Muscle layer of duodenum (tissue), 2 donors: ENCODE data around the gene MICAL2.

ENCODE experiments used
- H3K27ac ChIP-seq: one replicate; pipeline ENCODE4 v1.7.0; 2013; ENCODE audit warnings: mild to moderate bottlenecking, low read length
- H3K27me3 ChIP-seq: one replicate; pipeline ENCODE4 v1.7.0; 2013; ENCODE audit warnings: low read depth, mild to moderate bottlenecking, control low read depth, low read length
- H3K36me3 ChIP-seq, 2 donors: one replicate each; pipeline ENCODE4 v1.7.0; 2013; ENCODE audit warnings: low read length in 2 of 2, control low read depth in 1 of 2, mild to moderate bottlenecking in 1 of 2; ENCODE audit not compliant: insufficient read depth in 2 of 2, control insufficient read depth in 1 of 2
- H3K4me1 ChIP-seq, 2 donors: one replicate each; pipeline ENCODE4 v1.7.0; 2013; ENCODE audit warnings: low read length in 2 of 2, mild to moderate bottlenecking in 2 of 2, control low read depth in 1 of 2, moderate library complexity in 1 of 2; ENCODE audit not compliant: insufficient read depth in 2 of 2, control insufficient read depth in 1 of 2
- H3K4me3 ChIP-seq, 2 donors: one replicate each; pipeline ENCODE4 v1.7.0; 2013; ENCODE audit warnings: low read length in 2 of 2, low read depth in 1 of 2, mild to moderate bottlenecking in 1 of 2
- H3K9me3 ChIP-seq, 2 donors: one replicate each; pipeline ENCODE4 v1.7.0; 2013; ENCODE audit warnings: low read length in 2 of 2, control low read depth in 1 of 2, mild to moderate bottlenecking in 1 of 2; ENCODE audit not compliant: control insufficient read depth in 1 of 2
- donor health status: healthy.

Gene MICAL2

DNA sequence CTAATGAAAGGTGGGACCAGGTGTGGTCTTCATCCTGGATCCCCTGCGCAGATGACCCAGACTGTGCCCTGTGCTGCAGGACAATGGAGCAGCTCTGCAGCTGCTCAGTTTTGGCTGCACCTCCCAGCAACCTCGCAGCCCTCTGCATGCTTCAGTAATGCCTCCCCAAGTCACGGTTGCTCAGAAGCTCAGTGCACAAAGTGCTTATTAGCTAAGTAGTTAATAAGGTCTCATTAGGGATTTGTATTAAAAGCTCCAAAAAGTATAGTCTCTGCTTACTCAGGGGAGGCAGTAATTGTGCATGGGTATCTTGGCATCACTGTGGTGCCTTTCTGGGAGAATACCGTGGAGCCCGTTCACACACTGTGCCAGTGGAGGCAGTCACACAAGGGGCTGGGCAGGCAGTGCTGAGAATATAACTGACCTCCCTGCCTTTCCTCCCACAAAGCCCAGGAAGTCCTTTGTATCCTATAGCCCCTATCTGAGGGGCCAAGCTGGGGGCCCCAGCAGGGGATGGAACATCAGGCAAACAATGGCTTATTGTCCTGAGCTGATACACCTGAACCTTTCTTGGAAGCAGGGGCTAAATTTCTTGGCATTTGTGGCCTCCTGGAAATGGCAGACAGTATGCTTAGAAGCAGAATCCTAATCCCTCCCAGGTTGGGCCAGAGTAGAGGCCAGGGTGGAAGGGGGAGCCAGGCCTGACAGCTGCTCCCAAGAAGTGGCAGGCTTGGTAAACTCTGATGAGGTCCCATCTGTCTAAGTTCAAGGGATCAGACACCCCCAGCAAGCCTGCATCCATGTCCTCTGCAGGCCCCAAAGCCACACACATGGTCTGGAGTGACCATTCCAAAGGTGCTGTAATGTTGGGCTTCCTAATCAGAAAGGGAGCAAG, 141.5 kb downstream of the MICAL2 start:
- Histone ChIP-seq H3K9me3 (no peaks in the 10 kb centered on the region), H3K27me3 (no peaks in the 10 kb centered on the region), H3K36me3 (peaks cover 6 to 10% of the 10 kb centered on the region in 2 donors), H3K4me1 (peaks cover 13 to 28% of the 10 kb centered on the region in 2 donors), H3K27ac (no peak overlapping the region), H3K4me3 (no peak overlapping the region)

DNA sequence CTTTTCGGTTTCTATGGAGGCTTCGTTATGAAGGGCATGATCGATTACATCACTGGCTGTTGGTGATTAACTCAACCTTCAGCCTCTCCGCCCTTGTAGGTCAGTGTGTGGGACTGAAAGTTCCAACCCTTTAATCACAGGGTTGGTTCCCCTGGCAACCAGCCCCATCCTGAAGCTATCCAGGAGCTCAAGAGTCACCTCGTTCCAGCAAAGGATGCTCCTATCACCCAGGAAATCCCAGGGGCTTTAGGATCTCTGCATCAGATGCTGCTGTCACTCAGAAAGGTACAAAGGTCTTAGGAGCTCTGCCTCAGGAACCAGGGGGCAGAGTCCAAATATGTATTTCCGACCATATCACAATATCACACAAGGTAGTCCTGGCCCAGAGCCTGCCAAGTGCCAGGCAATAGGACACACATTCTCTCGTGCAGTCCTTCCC, 143.5 kb downstream of the MICAL2 start:
- Histone ChIP-seq H3K27me3 (no peaks in the 10 kb centered on the region), H3K9me3 (no peaks in the 10 kb centered on the region), H3K4me1 (peaks cover 9 to 11% of the 10 kb centered on the region in 2 donors), H3K36me3 (peaks cover 17 to 28% of the 10 kb centered on the region in 2 donors), H3K4me3 (no peak overlapping the region), H3K27ac (no peak overlapping the region)

DNA sequence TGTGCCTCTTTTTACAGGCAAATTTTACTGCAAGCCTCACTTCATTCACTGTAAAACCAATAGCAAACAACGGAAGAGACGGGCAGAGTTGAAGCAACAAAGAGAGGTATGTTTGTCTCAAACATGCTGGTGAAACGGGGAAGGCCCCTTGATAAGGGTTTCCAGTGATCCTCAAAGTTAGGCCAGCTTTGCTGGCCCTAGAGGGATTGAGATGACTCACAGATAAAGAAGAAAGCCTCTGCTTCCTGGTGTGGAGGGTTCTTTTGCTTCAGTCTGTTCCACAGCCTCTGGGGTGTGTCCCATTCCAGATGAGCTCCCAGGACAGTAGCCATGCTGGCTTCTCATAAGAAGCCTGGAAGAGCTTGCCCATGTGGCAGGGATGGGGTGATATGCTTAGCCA, 148.1 kb downstream of the MICAL2 start:
- Histone ChIP-seq H3K27me3 (no peaks in the 10 kb centered on the region), H3K4me3 (no peak overlapping the region), H3K9me3 (no peaks in the 10 kb centered on the region), H3K4me1 (no peaks in the 10 kb centered on the region), H3K27ac (no peak overlapping the region), H3K36me3 (peaks cover 37 to 48% of the 10 kb centered on the region in 2 donors)

DNA sequence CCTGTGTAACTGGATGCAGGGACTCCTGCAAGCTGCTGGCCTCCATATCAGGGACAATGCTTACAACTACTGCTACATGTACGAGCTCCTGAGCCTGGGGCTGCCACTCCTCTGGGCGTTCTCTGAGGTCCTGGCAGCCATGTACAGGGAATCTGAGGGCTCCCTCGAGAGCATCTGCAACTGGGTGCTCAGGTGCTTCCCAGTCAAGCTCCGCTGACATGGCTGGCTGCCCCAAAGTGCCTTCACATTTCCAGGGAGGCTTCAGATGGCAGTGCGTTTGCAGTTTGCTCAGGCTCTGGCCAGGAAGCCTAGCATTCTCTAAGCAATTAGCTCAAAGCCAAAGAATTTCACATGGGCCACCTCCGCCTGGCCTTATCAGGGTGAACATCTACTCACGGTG, 149.6 kb downstream of the MICAL2 start:
- Histone ChIP-seq H3K4me1 (no peaks in the 10 kb centered on the region), H3K4me3 (no peak overlapping the region), H3K36me3 (peaks cover 37 to 48% of the 10 kb centered on the region in 2 donors), H3K27me3 (no peaks in the 10 kb centered on the region), H3K9me3 (no peaks in the 10 kb centered on the region), H3K27ac (no peak overlapping the region)

DNA sequence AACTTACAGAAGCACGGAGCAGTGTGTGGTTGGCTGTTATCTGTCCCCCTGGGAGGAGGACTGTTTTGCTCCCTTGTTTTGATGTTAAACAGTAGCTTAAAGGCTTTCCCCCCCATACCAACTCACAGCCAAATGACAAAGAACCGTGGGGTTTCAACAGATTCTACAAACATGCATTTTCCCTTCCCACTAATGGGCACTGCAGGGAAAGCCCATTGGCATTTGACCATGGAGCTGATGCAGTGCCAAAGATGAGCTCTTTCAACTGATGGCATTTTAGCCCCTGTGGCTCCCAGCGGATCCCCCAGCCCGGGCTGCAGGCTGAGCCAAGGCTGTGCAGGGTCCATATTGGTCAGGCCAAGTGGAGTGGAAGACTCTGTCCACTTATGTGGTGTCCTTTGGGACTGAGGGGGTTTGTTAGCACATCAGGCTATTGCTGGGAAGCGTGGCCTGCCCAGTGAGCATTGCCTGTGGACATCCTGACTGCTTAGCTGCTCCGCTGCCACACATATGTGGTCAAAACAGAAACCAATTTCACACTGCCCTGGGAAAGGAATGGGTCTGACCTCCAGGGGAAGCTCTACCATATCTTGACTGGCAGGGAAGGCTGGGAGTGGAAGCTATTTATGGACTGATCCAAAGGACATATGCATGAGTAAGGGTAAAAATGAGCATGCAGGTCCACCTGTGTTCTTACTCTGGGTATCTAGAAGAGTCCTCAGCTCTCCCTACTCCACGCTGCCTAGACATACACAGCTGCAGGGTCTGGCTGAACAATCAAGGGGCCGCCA, 150.5 kb downstream of the MICAL2 start:
- H3K4me1 ChIP-seq = no peaks in the 10 kb centered on the region
- H3K27me3 ChIP-seq = no peaks in the 10 kb centered on the region
- no peak overlapping the region for H3K4me3 ChIP-seq
- no peak overlapping the region for H3K27ac ChIP-seq
- H3K36me3 ChIP-seq = peaks cover 34 to 43% of the 10 kb centered on the region in 2 donors
- H3K9me3 ChIP-seq = no peaks in the 10 kb centered on the region

DNA sequence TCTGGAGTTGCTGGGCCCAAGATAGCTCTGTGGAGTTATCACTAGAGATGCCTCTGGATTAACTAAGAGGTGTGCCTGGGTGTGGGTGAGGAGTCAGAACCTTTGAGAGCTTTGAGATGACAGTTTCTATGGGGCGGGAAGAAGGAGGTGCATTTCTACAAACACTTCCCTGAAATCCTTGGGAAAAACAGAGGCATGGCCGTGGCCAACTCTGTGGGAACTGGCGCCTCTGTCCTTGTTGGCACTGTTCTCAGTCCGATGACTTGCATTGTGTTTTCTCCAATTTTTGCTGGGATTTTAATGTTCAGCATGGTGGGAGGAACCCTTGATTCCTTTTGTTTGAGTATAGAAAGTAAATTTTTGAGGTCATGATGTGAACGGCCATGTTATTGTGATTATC, 151.2 kb downstream of the MICAL2 start:
- Histone ChIP-seq H3K9me3 (no peaks in the 10 kb centered on the region), H3K4me3 (no peak overlapping the region), H3K36me3 (peaks cover 34 to 41% of the 10 kb centered on the region in 2 donors), H3K4me1 (no peaks in the 10 kb centered on the region), H3K27ac (no peak overlapping the region), H3K27me3 (no peaks in the 10 kb centered on the region)

DNA sequence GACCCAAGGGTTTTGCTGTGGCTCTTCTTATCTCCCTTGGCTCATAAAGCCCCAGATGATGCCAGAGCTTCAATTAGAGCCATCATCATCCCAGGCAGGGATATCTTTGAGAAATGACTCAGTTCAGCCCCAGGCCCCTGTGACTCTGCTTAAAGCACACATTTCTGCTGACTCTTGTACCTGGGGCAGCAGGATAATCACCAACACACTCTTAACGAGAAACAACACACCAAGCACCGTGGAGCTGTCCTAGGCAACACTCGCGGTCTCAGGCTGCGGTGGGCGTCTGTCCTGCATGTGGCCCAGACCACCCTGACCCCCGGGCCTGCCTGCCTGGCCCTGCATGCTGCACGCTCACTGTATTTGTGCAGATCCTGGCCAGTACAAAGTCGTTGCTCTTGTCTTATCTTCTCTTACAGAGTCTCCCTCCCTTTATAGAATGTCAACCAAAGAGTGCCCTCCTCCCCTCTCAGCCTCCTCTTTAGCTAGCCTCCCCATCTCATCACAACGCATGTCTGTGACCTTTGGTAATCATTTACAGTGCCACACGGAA, 152.8 kb downstream of the MICAL2 start:
- Histone ChIP-seq H3K36me3 (peaks cover 22 to 26% of the 10 kb centered on the region in 2 donors), H3K4me1 (no peaks in the 10 kb centered on the region), H3K9me3 (no peaks in the 10 kb centered on the region), H3K4me3 (no peak overlapping the region), H3K27me3 (no peaks in the 10 kb centered on the region), H3K27ac (no peak overlapping the region)

DNA sequence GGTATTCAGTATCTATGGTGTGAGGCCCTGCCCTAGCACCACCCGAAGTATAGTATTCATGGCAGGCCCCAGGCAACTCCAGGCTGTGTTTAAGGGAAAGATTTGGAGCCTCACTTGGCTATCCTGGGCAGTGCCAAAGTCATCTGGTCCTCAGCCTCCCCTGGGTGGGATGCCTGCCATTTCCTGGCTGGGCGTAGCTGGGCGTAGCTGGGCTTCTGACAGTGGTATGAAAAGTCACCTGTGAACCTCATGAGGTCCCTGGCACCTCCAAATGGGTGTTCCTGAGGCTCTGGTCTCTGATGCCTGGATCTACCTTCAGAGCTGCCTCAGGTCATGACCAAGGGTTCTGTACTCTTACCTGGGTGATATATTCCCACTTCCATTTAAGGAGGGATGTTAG, 154.0 kb downstream of the MICAL2 start:
- Histone ChIP-seq H3K4me1 (peaks cover 0 to 6% of the 10 kb centered on the region in 2 donors), H3K9me3 (no peaks in the 10 kb centered on the region), H3K27ac (no peak overlapping the region), H3K27me3 (no peaks in the 10 kb centered on the region), H3K36me3 (peaks cover 16 to 20% of the 10 kb centered on the region in 2 donors), H3K4me3 (no peak overlapping the region)

DNA sequence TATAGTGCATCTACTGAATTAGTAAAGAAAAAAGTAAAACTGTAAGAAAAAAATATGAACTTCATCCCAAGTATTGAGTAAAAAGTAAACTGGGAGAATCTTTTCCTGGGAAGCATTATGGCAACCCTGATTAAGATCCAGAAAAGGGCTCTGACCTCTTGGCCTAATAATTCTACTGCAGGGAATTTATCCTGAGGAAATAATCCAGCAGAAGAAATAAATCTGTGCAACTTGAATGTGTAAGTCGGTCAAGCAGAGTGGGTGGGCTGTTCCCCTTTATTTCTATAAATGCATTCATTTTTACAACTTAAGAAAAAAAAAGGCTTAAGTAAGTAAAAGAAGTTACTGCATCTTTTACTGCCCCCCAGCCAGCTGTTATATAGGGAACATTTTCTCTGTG, 155.7 kb downstream of the MICAL2 start:
- H3K27ac ChIP-seq = no peak overlapping the region
- peaks cover 0 to 4% of the 10 kb centered on the region in 2 donors for H3K36me3 ChIP-seq
- peaks cover 0 to 10% of the 10 kb centered on the region in 2 donors for H3K4me1 ChIP-seq
- no peak overlapping the region for H3K4me3 ChIP-seq
- no peaks in the 10 kb centered on the region for H3K27me3 ChIP-seq
- H3K9me3 ChIP-seq = no peaks in the 10 kb centered on the region

DNA sequence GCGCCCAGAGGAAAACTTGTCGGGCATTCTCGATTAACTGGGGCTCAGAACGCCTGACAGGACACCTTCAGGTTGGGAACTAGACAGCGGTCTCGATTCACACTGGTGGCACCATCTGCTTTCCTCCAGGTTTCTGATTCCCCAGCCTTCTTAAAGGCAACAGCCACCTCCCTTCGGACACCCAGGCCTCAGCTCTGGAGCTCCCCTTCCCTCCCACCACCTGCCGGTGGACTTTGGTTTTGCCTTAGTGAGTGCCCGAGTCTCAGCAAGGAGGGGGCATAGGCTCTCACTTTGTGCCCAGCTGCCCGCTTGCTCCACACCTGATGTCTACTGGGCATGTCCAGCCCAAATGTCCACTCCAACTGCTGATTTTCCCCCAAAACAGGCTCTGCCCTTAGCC, 156.6 kb downstream of the MICAL2 start:
- H3K4me1 ChIP-seq = peaks cover 0 to 10% of the 10 kb centered on the region in 2 donors
- no peak overlapping the region for H3K27ac ChIP-seq
- no peaks in the 10 kb centered on the region for H3K36me3 ChIP-seq
- H3K9me3 ChIP-seq = no peaks in the 10 kb centered on the region
- no peak overlapping the region for H3K4me3 ChIP-seq
- H3K27me3 ChIP-seq = no peaks in the 10 kb centered on the region

DNA sequence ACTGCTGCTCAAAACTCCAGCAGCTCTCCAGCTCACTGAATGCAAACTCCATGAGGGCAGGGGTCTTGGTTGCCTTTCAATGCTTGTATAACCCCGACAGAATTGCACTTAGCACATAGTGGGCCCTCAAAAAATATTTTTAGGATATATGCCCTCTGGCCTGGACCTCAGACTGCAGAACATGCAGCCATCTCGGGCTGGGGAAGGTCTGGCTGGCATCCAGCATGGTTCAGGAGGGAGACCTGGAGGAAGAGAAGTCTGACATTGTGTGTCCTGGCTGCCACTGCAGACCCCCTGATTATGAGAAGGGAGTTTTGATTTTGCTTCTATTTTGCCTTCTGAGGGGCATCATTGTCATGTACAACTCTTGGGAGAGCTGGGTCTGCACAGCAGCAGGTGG, 157.5 kb downstream of the MICAL2 start:
- H3K27ac ChIP-seq = no peak overlapping the region
- H3K4me3 ChIP-seq = no peak overlapping the region
- H3K36me3 ChIP-seq = no peaks in the 10 kb centered on the region
- peaks cover 0 to 10% of the 10 kb centered on the region in 2 donors for H3K4me1 ChIP-seq
- no peaks in the 10 kb centered on the region for H3K27me3 ChIP-seq
- no peaks in the 10 kb centered on the region for H3K9me3 ChIP-seq
